GM19455 (cell line): ENCODE data around the gene RUNDC3A.

Experiments used
- ATAC-seq: cut with Tn5 transposase; IDR thresholded peaks from one replicate; pipeline ENCODE4 v1.9.1; 2021; ENCODE audit not compliant: unreplicated experiment

Gene RUNDC3A

GRCh38 chr17:44283344-44284023 is 24.9 kb upstream of the RUNDC3A start:
- no peak for ATAC-seq

DNA sequence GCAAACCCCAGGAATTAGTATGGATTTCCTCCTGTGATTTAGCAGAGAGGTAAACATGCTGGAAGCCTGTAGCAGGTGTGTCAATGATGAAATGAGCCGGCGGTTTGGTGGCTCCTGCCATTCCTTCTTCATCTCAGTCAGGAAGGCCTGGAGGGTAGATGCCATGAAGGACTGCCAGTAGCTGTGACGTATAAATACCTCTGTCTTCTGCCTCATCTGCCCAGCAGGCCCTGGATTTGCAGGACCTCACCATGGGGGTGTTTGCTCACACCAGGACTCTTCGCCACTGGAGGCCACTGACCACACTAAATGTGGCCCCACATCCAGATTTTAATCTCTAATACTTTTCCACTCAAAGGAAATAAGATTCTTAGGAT is 24.4 kb upstream of the RUNDC3A start:
- ATAC-seq = no peak

DNA sequence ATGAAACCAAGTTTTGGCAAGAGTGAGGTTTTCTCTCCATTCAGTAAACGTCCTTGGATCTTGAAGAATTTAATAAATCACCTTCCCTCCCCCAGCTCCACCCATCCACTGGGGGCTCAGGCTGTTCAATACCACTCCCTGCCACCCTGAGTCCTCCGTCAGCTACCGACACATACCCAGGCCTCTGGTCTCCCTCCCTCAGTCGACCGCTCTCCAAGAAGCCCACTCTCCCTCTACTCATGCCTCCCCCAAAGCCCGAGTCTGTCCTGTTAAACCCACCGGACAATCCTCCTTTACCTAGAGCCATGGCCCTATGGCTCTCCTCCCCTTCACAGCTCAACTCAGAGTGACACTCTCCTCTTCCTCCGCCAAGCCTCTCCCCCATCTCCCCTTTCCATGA is 20.8 kb upstream of the RUNDC3A start:
- ATAC-seq = no peak

- no peak for ATAC-seq
Measured at GRCh38 chr17:44293509-44294226, 14.7 kb upstream of the RUNDC3A start.

DNA sequence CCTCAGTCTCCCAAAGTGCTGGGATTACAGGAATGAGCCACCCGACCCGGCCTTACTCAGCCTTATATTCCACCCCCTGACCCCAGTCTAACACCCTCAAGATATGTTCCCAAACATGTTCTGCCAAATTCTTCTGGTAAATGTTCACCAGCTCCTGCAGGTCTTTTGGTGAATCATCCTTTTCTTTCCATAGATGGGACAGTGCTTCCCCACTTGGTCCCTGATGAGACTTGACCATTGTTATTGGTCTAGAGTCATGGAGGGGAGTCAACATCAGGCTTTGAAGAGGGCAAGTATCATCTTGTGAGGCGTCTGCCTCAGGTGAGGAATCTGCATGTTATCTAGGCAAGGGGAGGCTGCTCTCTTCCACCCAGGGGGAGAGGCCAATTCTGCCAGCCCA is 10.4 kb upstream of the RUNDC3A start:
- ATAC-seq = no peak

DNA sequence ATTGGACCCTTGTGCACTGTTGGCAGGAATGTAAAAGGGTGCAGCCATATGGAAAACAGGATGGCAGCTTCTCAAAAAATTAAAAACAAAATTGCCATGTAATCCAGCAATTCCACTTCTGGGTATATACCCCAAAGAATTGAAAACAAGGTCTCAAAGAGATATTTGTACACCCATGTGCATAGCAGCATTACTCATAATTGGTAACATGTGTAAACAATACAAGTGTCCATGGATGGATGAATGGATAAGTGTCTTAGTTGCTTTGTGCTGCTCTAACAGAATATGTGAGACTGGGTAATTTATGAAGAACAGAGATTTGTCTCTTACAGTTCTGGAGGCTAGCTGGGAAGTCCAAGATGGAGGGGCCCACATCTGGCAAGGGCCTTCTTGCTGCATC is 3.8 kb upstream of the RUNDC3A start:
- no peak for ATAC-seq

- ATAC-seq = no peak
Measured at GRCh38 chr17:44307387-44308186, 814 bp upstream of the RUNDC3A start.

DNA sequence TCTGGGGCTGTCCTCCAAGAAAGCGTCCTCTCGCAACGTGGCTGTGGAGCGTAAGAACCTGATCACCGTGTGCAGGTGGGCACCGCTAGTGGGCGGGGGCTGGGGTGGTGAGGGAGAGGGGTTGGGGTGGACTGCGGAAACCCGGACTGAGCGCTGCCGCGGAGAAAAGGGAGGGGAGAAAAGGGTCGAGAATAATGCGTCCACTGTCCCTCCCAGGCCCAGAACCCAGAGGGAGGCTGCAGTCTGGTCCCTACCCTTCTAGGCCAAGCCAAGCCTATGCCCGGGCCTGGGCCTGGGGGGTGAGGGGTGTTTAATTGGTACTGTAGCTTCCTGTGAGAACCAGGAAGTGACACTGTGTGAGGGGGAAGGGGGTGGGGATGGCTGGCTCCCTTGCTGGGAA is 464 bp downstream of the RUNDC3A start:
- ATAC-seq = no peak

- ATAC-seq = no peak
Measured at GRCh38 chr17:44309472-44309871, 1.1 kb downstream of the RUNDC3A start.

DNA sequence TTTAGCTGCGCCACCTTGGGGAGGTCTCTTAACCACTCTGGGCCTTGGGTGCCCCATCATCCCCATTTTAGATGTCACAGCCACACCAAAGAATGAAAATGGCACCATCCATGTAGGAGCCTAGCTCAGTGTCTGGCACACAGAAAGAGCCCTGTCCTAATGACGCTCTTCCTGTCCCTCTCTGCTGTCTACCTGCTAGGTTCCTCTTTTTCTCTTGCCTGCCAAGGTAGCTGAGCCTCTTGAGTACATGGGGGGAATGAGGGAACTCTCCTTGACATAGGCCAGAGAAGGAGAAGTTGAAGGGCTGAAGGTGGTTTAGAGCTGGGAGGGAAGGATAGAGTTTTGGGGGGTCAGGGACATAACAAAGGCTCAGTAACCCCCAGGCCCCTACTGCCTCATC is 1.8 kb downstream of the RUNDC3A start:
- no peak for ATAC-seq

DNA sequence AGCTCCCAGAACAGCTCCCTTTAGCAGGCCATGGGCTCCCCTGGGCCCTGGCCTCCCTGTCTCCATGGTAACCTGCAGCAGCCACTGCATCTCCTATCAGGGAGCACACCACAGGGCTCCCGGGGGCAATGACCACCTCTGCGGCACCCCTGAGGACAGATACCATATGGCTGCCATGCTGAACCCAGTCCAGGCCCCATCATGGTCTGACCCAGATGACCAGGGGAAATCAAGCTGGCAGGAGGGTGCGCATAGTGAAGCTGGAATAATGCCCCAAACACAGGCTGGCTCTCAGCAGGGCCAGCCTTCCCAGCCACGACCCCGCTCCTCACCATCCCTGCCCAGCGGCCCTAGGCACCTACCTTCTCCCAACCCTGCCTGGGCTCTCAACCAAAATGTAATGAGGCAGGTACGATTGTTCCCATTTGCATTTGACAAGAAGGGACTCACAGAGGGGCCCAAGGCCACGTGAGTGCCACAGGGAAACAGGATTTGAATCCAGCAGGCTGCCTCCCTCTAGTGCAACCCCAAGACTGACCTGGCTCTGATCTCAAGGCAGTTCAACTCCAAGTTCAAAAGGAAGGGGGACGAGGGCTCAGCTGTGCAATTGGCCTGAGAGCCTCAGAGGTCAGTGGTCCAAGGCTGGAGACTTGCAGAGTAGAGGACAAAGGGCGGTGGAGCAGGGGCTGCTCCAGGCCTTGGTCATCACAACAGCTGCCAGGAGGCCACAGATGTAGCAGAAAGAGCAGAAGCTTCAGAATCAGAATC is 2.4 kb downstream of the RUNDC3A start:
- ATAC-seq = no peak

GRCh38 chr17:44311562-44312181 is 3.3 kb downstream of the RUNDC3A start:
- no peak for ATAC-seq

GRCh38 chr17:44312396-44313104 is 4.1 kb downstream of the RUNDC3A start:
- ATAC-seq = no peak

DNA sequence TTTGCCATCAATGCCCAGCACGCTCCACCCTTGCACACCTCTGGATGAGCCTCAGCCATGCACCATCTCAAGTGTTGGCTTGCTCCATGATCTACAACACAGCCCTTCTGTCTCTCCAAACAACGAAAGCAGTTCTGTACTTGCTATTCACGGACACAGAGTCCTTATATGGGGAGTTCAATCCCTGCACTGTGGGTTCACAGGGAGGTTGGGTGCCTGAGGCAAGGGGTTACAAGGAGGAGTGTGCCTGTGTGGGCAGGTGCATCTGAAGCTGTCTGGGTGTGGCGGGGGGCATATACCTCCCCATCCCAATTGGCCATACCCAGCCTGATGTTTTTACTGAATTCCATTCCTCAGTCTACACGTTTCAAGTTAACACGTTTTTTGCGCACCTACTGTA is 5.6 kb downstream of the RUNDC3A start:
- no peak for ATAC-seq

DNA sequence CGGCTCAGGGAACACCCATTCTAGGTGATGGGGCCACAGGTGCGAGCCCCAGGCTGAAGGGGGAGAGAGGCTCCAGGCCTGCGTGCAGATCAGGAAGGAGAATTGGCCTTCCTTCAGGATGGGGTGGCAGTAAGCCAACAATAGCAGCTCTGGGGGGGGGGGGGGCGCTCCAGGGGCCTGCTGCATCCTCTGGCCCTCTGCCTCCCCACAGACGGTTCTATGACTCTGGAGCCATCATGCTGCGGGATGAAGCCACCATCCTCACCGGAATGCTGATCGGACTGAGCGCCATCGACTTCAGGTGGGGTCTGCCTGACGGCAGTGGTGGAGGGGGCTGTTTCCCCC is 6.1 kb downstream of the RUNDC3A start:
- no peak for ATAC-seq

DNA sequence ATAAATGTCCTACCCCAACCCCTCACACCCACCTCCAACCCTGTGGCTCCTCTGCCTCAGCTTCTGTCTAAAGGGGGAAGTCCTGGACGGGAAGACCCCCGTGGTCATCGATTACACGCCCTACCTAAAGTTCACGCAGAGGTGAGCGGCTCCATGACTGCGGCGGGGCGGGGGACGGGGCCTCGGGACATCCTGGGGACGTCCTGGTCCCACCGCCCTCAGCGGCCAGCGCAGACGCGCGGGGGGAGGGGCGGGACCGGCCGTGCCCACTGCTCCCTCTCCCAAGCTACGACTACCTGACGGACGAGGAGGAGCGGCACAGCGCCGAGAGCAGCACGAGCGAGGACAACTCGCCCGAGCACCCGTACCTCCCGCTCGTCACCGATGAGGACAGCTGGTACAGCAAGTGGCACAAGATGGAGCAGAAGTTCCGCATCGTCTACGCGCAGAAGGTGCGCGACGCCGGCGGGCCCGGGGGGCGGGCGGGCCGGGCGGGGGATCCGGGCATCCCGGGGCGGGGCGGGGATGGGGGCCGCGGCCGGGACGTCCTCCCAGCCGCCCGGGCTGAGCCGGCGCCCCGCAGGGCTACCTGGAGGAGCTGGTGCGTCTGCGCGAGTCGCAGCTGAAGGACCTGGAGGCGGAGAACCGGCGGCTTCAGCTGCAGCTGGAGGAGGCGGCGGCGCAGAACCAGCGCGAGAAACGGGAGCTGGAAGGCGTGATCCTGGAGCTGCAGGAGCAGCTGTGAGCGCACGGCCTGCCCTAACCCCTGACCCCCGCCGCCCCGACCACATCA is 6.7 kb downstream of the RUNDC3A start:
- ATAC-seq = no peak

DNA sequence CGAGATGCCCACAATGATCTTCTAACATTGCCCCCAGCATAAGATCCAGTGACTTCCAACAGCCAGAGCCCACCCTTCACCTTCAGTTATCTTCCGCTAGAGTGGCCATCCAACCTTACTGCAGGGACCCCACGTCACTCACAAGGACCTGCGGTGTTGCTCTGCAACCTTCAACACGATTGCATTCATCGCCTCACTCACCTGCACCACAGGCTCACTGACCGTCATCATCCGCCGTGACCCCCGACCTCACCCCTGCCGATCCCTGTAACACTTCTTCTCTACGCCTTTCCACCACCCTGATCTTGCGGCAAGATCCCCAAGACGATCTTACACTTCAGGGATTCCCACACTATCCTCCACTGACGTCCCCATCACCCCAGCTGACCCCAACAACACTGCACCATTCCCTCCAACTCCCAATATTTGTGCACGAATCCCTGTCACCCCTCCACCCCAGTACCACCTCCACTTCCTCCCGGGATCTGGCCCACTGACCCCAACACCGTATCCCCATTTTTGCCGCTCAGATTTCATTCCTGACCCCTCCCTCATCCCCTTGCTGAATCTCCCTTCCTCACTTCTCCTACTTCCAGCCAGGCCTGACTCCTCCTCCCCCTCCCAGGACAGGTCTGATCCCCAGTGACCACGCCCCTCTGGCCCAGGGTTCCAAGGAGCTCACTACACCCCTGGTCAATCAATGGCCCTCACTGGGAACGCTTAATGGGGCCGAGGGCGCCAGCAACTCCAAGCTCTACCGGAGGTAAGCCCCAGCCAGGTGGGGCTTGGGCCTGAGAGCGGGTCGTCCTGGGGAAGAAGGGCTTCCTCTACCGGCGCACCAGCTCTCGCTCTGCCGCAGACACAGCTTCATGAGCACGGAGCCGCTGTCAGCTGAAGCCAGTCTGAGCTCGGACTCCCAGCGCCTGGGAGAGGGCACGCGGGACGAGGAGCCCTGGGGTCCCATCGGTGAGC is 7.6 kb downstream of the RUNDC3A start:
- no peak for ATAC-seq

DNA sequence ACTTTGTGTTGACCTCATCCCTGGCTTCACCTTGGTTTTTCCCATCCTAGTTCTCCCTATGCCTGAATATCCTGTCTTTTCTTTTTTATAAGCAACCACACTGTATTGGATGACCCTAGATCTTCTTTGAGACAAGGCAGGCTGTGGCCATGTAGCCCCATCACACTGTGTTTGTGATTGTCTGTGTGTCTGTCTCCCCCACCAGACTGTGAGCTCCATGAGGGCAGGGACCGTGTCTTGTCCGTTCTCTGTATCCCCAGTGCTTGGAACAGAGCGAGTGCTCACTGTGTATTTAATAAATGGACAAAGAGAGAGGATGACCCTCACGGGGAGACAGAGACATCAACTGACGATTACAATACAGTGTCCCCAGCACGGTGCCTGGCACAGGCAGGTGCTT is 9.1 kb downstream of the RUNDC3A start:
- no peak for ATAC-seq
